HG02571 (cell line): ENCODE data around the gene RANBP9.

Source experiments
- ATAC-seq: cut with Tn5 transposase; IDR thresholded peaks from one replicate; pipeline ENCODE4 v1.9.1; 2021; ENCODE audit warnings: mild to moderate bottlenecking, moderate library complexity; ENCODE audit not compliant: unreplicated experiment

Gene RANBP9

GRCh38 chr6:13604546-13605416 lies 106.9 kb downstream of the RANBP9 start:
- no peak for ATAC-seq

GRCh38 chr6:13604135-13604534 lies 107.5 kb downstream of the RANBP9 start:
- no peak for ATAC-seq

GRCh38 chr6:13600036-13600435 lies 111.6 kb downstream of the RANBP9 start:
- ATAC-seq: no peak

- no peak for ATAC-seq
Observed at GRCh38 chr6:13597073-13597472, 114.6 kb downstream of the RANBP9 start.

- ATAC-seq: no peak
Observed at GRCh38 chr6:13593720-13594119, 117.9 kb downstream of the RANBP9 start.

- no peak for ATAC-seq
Observed at GRCh38 chr6:13593103-13593502, 118.5 kb downstream of the RANBP9 start.

- no peak for ATAC-seq
Observed at GRCh38 chr6:13591205-13591921, 120.3 kb downstream of the RANBP9 start.

- ATAC-seq: no peak
Observed at GRCh38 chr6:13590574-13591153, 121.0 kb downstream of the RANBP9 start.

GRCh38 chr6:13589801-13590200 lies 121.8 kb downstream of the RANBP9 start:
- ATAC-seq: no peak

- no peak for ATAC-seq
Observed at GRCh38 chr6:13586603-13587542, 124.8 kb downstream of the RANBP9 start.

- no peak for ATAC-seq
Observed at GRCh38 chr6:13581700-13582229, 129.9 kb downstream of the RANBP9 start.

GRCh38 chr6:13579911-13580310 lies 131.7 kb downstream of the RANBP9 start:
- ATAC-seq: no peak

- no peak for ATAC-seq
Observed at GRCh38 chr6:13577926-13578325, 133.7 kb downstream of the RANBP9 start.

- no peak for ATAC-seq
Observed at GRCh38 chr6:13576017-13576416, 135.6 kb downstream of the RANBP9 start.

GRCh38 chr6:13575377-13575775 lies 136.3 kb downstream of the RANBP9 start:
- no peak for ATAC-seq

GRCh38 chr6:13574571-13575376 lies 136.9 kb downstream of the RANBP9 start, which contains the start of gene SIRT5:
SIRT5 (plus strand) TSS chr6:13574601; CDS start chr6:13584111, 9,510 bp downstream.
- peak; percentile 67 for ATAC-seq

- ATAC-seq: peak; percentile 79
Observed at GRCh38 chr6:13574149-13574570, 137.5 kb downstream of the RANBP9 start.

GRCh38 chr6:13573669-13574110 lies 137.9 kb downstream of the RANBP9 start:
- ATAC-seq: no peak

GRCh38 chr6:13572951-13573654 lies 138.5 kb downstream of the RANBP9 start:
- no peak for ATAC-seq
